ENCODE results near the gene COX7B2. TPM values are rescaled to one million over a fixed set of nuclear protein-coding genes. Genes with fewer than 3 reads are reported as not detected.

COX7B2 gene
- not detected for polyA plus RNA-seq (ENCODE audit: insufficient read length in 3 of 3)

- no peak for DNase-seq (ENCODE audit: low read depth in 3 of 3, low spot score in 2 of 3)
These were observed at the start of gene COX7B2 for GRCh38 chr4:46909078-46909477. Gene COX7B2 (minus strand): TSS chr4:46909245. CDS start chr4:46735192, 174,053 bp downstream.

GRCh38 chr4:46956451-46956850 lies 47.4 kb upstream of the COX7B2 start:
- no peak for DNase-seq (ENCODE audit: low read depth in 3 of 3, low spot score in 2 of 3)

- DNase-seq (ENCODE audit: low read depth in 3 of 3, low spot score in 2 of 3) = no peak
These were observed 46.6 kb upstream of the COX7B2 start for GRCh38 chr4:46955601-46956000.

- no peak for DNase-seq (ENCODE audit: low read depth in 3 of 3, low spot score in 2 of 3)
These were observed 45.6 kb upstream of the COX7B2 start for GRCh38 chr4:46954643-46955042.

- no peak for DNase-seq (ENCODE audit: low read depth in 3 of 3, low spot score in 2 of 3)
These were observed 44.5 kb upstream of the COX7B2 start for GRCh38 chr4:46953564-46953963.

GRCh38 chr4:46952451-46952850 lies 43.4 kb upstream of the COX7B2 start:
- DNase-seq (ENCODE audit: low read depth in 3 of 3, low spot score in 2 of 3) = no peak

- no peak for DNase-seq (ENCODE audit: low read depth in 3 of 3, low spot score in 2 of 3)
These were observed 41.8 kb upstream of the COX7B2 start for GRCh38 chr4:46950826-46951225.

GRCh38 chr4:46949822-46950221 lies 40.8 kb upstream of the COX7B2 start:
- no peak for DNase-seq (ENCODE audit: low read depth in 3 of 3, low spot score in 2 of 3)

- DNase-seq (ENCODE audit: low read depth in 3 of 3, low spot score in 2 of 3) = no peak
These were observed 38.5 kb upstream of the COX7B2 start for GRCh38 chr4:46947541-46947940.

GRCh38 chr4:46946919-46947536 lies 38.0 kb upstream of the COX7B2 start:
- no peak for DNase-seq (ENCODE audit: low read depth in 3 of 3, low spot score in 2 of 3)

GRCh38 chr4:46945062-46945461 lies 36.0 kb upstream of the COX7B2 start:
- DNase-seq (ENCODE audit: low read depth in 3 of 3, low spot score in 2 of 3) = no peak

- DNase-seq (ENCODE audit: low read depth in 3 of 3, low spot score in 2 of 3) = no peak
These were observed 35.3 kb upstream of the COX7B2 start for GRCh38 chr4:46944345-46944744.

- no peak for DNase-seq (ENCODE audit: low read depth in 3 of 3, low spot score in 2 of 3)
These were observed 28.4 kb upstream of the COX7B2 start for GRCh38 chr4:46937493-46937892.

GRCh38 chr4:46934726-46935125 lies 25.7 kb upstream of the COX7B2 start:
- DNase-seq (ENCODE audit: low read depth in 3 of 3, low spot score in 2 of 3) = no peak

- DNase-seq (ENCODE audit: low read depth in 3 of 3, low spot score in 2 of 3) = no peak
These were observed 24.6 kb upstream of the COX7B2 start for GRCh38 chr4:46933686-46934085.

- DNase-seq (ENCODE audit: low read depth in 3 of 3, low spot score in 2 of 3) = peak in 1 of 3 donors; percentile 9
These were observed 22.9 kb upstream of the COX7B2 start for GRCh38 chr4:46931981-46932380.

- no peak for DNase-seq (ENCODE audit: low read depth in 3 of 3, low spot score in 2 of 3)
These were observed 21.8 kb upstream of the COX7B2 start for GRCh38 chr4:46930891-46931290.

GRCh38 chr4:46927201-46927600 lies 18.2 kb upstream of the COX7B2 start:
- no peak for DNase-seq (ENCODE audit: low read depth in 3 of 3, low spot score in 2 of 3)

- DNase-seq (ENCODE audit: low read depth in 3 of 3, low spot score in 2 of 3) = no peak
These were observed 15.9 kb upstream of the COX7B2 start for GRCh38 chr4:46924789-46925529.

- DNase-seq (ENCODE audit: low read depth in 3 of 3, low spot score in 2 of 3) = no peak
These were observed 13.2 kb upstream of the COX7B2 start for GRCh38 chr4:46922205-46922604.

GRCh38 chr4:46908148-46908547 lies 897 bp downstream of the COX7B2 start:
- DNase-seq (ENCODE audit: low read depth in 3 of 3, low spot score in 2 of 3) = no peak

- no peak for DNase-seq (ENCODE audit: low read depth in 3 of 3, low spot score in 2 of 3)
These were observed 9.0 kb downstream of the COX7B2 start for GRCh38 chr4:46900082-46900481.

Data from right renal cortex interstitium (tissue), 3 donors.